SH-SY5Y (cell line): ENCODE data around the gene CREB3.

ENCODE experiments used
- GATA2 ChIP-seq: IDR thresholded peaks from 2 replicates; pipeline ENCODE4 v1.6.1; 2011; ENCODE audit warnings: mild to moderate bottlenecking, low read depth, low read length
- GATA3 ChIP-seq: IDR thresholded peaks from 2 replicates; pipeline ENCODE4 v1.6.1; 2011; ENCODE audit warnings: low read depth, mild to moderate bottlenecking, low read length, moderate library complexity

The CREB3 gene

GRCh38 chr9:35728041-35728971 is 4.2 kb upstream of the CREB3 start:
- TF ChIP-seq GATA3: no peak

GRCh38 chr9:35729101-35729500 is 3.4 kb upstream of the CREB3 start:
- TF ChIP-seq GATA3 (no peak), GATA2 (no peak)

GRCh38 chr9:35729700-35730485 is 2.6 kb upstream of the CREB3 start:
- TF ChIP-seq GATA3 (no peak), GATA2 (no peak)

- TF ChIP-seq GATA2 (no peak), GATA3 (no peak)
Measured at GRCh38 chr9:35730486-35730854, 2.0 kb upstream of the CREB3 start.

- TF ChIP-seq GATA3 (no peak), GATA2 (no peak)
Measured at GRCh38 chr9:35731415-35732184, 866 bp upstream of the CREB3 start.

GRCh38 chr9:35732800-35733541 is 505 bp downstream of the CREB3 start:
- TF ChIP-seq GATA3 (no peak), GATA2 (no peak)

- TF ChIP-seq GATA3 (no peak), GATA2 (no peak)
Measured at GRCh38 chr9:35734096-35734495, 1.6 kb downstream of the CREB3 start.

GRCh38 chr9:35736201-35736633 is 3.8 kb downstream of the CREB3 start:
- TF ChIP-seq GATA2: no peak
- TF ChIP-seq GATA3: no peak

GRCh38 chr9:35737143-35737542 is 4.7 kb downstream of the CREB3 start:
- TF ChIP-seq GATA3 (no peak), GATA2 (no peak)

- TF ChIP-seq GATA3: no peak
- TF ChIP-seq GATA2: no peak
Measured at GRCh38 chr9:35738186-35738585, 5.7 kb downstream of the CREB3 start.

GRCh38 chr9:35738924-35739323 is 6.5 kb downstream of the CREB3 start:
- no peak for TF ChIP-seq GATA3
- TF ChIP-seq GATA2: no peak

- no peak for TF ChIP-seq GATA3
- TF ChIP-seq GATA2: no peak
Measured at GRCh38 chr9:35740243-35740642, 7.8 kb downstream of the CREB3 start.

GRCh38 chr9:35741740-35742139 is 9.3 kb downstream of the CREB3 start:
- no peak for TF ChIP-seq GATA2
- TF ChIP-seq GATA3: no peak

- TF ChIP-seq GATA3 (no peak), GATA2 (no peak)
Measured at GRCh38 chr9:35743452-35743851, 11.0 kb downstream of the CREB3 start.
